Tibial nerve (tissue), 4 donors: ENCODE data around the gene PHF2. TPM values are rescaled to one million over a fixed set of nuclear protein-coding genes. Genes with fewer than 3 reads are reported as not detected.

Experiments
- DNase-seq, 2 donors: peaks; one replicate each; pipeline ENCODE4 v3.0.0-alpha.2; 2019; ENCODE audit warnings: low spot score in 2 of 2
- H3K27ac ChIP-seq, 4 donors: fragments of 200-600 bp; sonication (generic) in 3 of 4; one replicate each; pipeline ENCODE4 v1.5.1; 2017 to 2019; ENCODE audit warnings: mild to moderate bottlenecking in 1 of 4
- H3K27me3 ChIP-seq, 2 donors: fragments of 200-600 bp; sonication (generic) in 1 of 2; one replicate each; pipeline versions ENCODE4 v1.5.1 to v1.6.0; 2017 to 2019
- H3K36me3 ChIP-seq, 3 donors: fragments of 200-600 bp; sonication (generic); one replicate each; pipeline ENCODE4 v1.5.1; 2018 to 2019
- H3K4me1 ChIP-seq, 4 donors: fragments of 200-600 bp; sonication (generic) in 3 of 4; one replicate each; pipeline ENCODE4 v1.5.1; 2017 to 2019
- H3K4me3 ChIP-seq, 4 donors: fragments of 200-600 bp; sonication (generic) in 3 of 4; one replicate each; pipeline ENCODE4 v1.5.1; 2017 to 2019; ENCODE audit warnings: mild to moderate bottlenecking in 1 of 4, moderate library complexity in 1 of 4
- H3K9me3 ChIP-seq, 4 donors: fragments of 200-600 bp; sonication (generic) in 3 of 4; one replicate each; pipeline ENCODE4 v1.5.1; 2017 to 2019
- EP300 ChIP-seq, 2 donors: sonication (generic); formaldehyde crosslinking; IDR thresholded peaks; one replicate each; pipeline ENCODE4 v1.6.1; 2017; ENCODE audit warnings: antibody characterized with exemption in 2 of 2, mild to moderate bottlenecking in 1 of 2
- POLR2A ChIP-seq, 2 donors: fragments of 450-650 bp; IDR thresholded peaks; one replicate each; pipeline ENCODE4 v1.6.1; 2017; ENCODE audit warnings: antibody characterized with exemption in 2 of 2, mild to moderate bottlenecking in 2 of 2, moderate library complexity in 2 of 2
- WGBS, 2 donors: methylation state at CpG; one replicate each; pipeline ENCODE4 v1.1.5; 2018; 5-methylcytosine and 5-hydroxymethylcytosine counted together
- total RNA-seq, 4 donors: library from RNA; depleted of rRNA; stranded (reverse); fragments of >200 nt; gene quantifications; one replicate each; pipeline ENCODE4 v1.1.0, GENCODE V29; 2016
- TF ChIP-seq, protein P1 (sequence below), 5 experiments: fragments of 200-600 bp in 3 of 5; fragments of 450-650 bp in 2 of 5; sonication (generic) in 3 of 5; IDR thresholded peaks; one replicate each; pipeline ENCODE4 v1.5.1; 2016 to 2019; ENCODE audit warnings: antibody characterized with exemption in 5 of 5, mild to moderate bottlenecking in 3 of 5, moderate library complexity in 2 of 5

The PHF2 gene
- total RNA-seq, 4 donors from 2014 or later: 36.6 to 41.7 (median 38.6) TPM

DNA sequence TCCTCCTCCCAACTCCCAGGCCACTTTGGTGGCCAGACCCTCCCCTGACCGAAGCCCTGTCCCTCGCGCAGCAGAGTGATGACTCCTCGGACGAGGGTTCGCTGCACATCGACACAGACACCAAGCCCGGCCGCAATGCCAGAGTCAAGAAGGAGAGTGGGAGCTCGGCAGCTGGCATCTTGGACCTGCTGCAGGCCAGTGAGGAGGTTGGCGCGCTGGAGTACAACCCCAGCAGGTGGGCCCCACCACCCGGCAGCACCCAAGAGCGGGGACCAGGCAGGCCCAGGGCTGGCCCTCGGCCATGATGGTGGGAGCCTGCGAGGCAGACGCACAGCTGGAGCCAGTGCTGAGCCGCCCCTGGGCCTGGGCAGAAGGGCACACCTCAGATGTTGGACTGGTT lies 90.6 kb downstream of the PHF2 start:
- Histone ChIP-seq H3K4me3 (no peak overlapping the region), H3K9me3 (no peaks in the 10 kb centered on the region), H3K27ac (no peak overlapping the region), H3K27me3 (no peaks in the 10 kb centered on the region), H3K36me3 (peaks cover 3 to 69% (median 8%) of the 10 kb centered on the region in 3 donors), H3K4me1 (no peaks in the 10 kb centered on the region)
- TF ChIP-seq EP300 (IDR thresholded peaks at IDR 0.05): no peak
- no peak for TF ChIP-seq POLR2A (IDR thresholded peaks at IDR 0.05)
- TF ChIP-seq, protein P1, sequence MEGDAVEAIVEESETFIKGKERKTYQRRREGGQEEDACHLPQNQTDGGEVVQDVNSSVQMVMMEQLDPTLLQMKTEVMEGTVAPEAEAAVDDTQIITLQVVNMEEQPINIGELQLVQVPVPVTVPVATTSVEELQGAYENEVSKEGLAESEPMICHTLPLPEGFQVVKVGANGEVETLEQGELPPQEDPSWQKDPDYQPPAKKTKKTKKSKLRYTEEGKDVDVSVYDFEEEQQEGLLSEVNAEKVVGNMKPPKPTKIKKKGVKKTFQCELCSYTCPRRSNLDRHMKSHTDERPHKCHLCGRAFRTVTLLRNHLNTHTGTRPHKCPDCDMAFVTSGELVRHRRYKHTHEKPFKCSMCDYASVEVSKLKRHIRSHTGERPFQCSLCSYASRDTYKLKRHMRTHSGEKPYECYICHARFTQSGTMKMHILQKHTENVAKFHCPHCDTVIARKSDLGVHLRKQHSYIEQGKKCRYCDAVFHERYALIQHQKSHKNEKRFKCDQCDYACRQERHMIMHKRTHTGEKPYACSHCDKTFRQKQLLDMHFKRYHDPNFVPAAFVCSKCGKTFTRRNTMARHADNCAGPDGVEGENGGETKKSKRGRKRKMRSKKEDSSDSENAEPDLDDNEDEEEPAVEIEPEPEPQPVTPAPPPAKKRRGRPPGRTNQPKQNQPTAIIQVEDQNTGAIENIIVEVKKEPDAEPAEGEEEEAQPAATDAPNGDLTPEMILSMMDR (IDR thresholded peaks at IDR 0.05): no peak
- DNase-seq: peak in 1 of 2 donors; percentile 10
- 94 to 96% methylated on average over 18 of the region's 18 CpGs for WGBS, 2 donors

DNA sequence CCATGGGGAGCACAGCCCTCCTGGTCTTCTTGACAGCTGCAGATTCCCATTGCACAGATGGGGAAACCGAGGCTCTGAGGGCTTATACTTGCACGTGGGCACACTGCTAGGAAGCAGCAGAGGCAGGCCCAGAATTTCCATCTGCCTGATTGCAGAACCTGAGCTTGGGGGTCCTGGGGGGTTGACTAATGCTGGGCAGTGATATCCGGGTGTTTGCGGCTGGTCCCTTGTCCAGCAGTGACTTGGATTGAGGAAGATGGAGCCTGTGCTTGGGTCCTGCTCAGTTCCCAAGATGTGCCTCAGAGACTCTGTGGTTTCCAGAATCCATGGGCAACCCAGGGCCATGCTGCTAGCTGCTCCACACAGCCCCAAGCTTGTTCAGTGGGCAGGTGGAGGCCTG lies 91.2 kb downstream of the PHF2 start:
- Histone ChIP-seq H3K27ac (no peak overlapping the region), H3K36me3 (peaks cover 3 to 63% (median 8%) of the 10 kb centered on the region in 3 donors), H3K4me3 (no peak overlapping the region), H3K9me3 (no peaks in the 10 kb centered on the region), H3K27me3 (no peaks in the 10 kb centered on the region), H3K4me1 (no peaks in the 10 kb centered on the region)
- DNase-seq: no peak
- no peak for TF ChIP-seq EP300 (IDR thresholded peaks at IDR 0.05)
- TF ChIP-seq POLR2A (IDR thresholded peaks at IDR 0.05): no peak
- TF ChIP-seq, protein P1 (IDR thresholded peaks at IDR 0.05): no peak
- WGBS, 2 donors: 69% methylated on average over 4 of the region's 4 CpGs

DNA sequence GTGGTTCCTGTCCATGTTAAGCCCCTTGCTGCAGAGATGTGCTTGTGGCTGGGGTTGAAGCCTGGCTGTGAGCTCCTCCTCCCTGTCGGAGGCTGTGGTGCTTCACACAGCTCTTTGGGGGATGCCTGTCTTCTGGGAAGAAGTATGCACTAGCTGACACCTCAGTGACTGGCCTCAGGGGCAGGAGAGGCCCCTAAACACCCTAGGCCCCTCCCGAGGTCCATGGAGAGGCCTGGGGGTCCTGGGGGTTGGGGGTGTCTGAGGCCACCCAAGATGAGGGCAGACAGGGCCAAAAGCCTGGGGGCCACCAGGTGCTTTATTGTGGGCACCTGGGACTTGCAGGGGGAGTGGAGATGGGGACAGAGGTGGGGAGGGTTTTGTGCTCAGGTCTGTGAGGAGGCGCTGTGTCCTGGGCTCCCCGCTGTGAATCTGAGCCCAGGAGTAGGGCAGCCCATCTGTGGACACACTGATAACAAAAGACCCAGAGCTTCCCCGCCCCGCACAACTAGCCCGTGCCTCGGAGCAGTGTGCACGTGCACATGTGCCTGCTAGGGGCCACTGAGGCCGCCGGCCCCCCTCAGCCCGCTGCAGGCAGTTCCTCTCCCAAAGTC lies 92.0 kb downstream of the PHF2 start:
- H3K4me3 ChIP-seq: no peak overlapping the region
- peaks cover 3 to 60% (median 4%) of the 10 kb centered on the region in 3 donors for H3K36me3 ChIP-seq
- peak in 1 of 2 donors; percentile 10 for DNase-seq
- H3K27ac ChIP-seq: no peak overlapping the region
- no peaks in the 10 kb centered on the region for H3K4me1 ChIP-seq
- TF ChIP-seq EP300 (IDR thresholded peaks at IDR 0.05): no peak
- TF ChIP-seq, protein P1 (IDR thresholded peaks at IDR 0.05): no peak
- no peak for TF ChIP-seq POLR2A (IDR thresholded peaks at IDR 0.05)
- H3K27me3 ChIP-seq: no peaks in the 10 kb centered on the region
- whole genome bisulfite sequencing, 2 donors: 61 to 71% methylated on average over 9 to 12 of the region's 12 CpGs
- no peaks in the 10 kb centered on the region for H3K9me3 ChIP-seq

DNA sequence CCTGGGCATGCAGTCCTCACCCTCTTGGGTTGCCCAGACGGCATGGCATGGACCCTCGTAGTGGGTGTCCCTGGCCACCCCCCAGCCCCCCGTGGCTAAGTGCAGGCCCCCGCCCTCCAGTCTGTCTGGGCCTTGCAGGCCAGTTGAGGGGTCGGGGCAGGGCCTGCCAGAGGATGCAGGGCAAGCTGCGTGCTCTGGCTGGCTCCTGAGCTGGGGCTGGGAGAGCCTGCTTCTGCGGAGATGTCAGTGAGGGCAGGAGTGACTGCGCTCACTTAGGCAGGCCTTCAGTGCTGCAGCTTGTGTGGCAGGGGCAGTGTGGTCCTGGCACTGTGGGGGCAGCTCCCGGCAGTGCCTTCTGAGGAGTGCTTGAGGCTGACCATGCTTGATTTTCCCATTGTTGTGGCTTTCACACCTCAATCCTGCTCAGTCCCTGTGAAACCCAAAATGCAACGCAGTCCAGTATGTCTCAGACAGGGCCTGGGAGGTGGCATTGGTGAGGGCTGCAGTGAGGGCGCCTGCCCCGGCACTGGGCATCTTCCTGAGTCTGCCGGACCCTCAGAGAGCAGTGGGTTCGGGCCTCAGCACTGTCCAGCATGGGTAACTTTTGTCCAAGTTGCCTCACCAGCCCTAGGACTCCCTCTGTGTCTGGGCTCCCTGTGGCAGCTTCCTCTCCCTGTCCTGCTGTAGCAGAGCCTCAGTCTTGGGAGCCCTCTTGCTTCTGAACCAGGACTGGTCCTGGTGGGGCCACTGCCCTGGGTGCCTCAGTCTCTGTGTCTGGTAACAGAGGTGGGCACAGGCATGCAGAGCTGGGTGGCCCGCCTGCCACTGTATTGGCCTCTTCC lies 93.0 kb downstream of the PHF2 start:
- no peak overlapping the region for H3K27ac ChIP-seq
- peaks cover 3 to 60% (median 4%) of the 10 kb centered on the region in 3 donors for H3K36me3 ChIP-seq
- WGBS, 2 donors: 77 to 81% methylated on average over 13 to 14 of the region's 15 CpGs
- TF ChIP-seq POLR2A (IDR thresholded peaks at IDR 0.05) (no peak), EP300 (IDR thresholded peaks at IDR 0.05) (no peak)
- TF ChIP-seq, protein P1 (IDR thresholded peaks at IDR 0.05): no peak
- DNase-seq: peak in 1 of 2 donors; percentile 11
- H3K4me1 ChIP-seq: no peaks in the 10 kb centered on the region
- no peak overlapping the region for H3K4me3 ChIP-seq
- H3K9me3 ChIP-seq: no peaks in the 10 kb centered on the region
- H3K27me3 ChIP-seq: no peaks in the 10 kb centered on the region

DNA sequence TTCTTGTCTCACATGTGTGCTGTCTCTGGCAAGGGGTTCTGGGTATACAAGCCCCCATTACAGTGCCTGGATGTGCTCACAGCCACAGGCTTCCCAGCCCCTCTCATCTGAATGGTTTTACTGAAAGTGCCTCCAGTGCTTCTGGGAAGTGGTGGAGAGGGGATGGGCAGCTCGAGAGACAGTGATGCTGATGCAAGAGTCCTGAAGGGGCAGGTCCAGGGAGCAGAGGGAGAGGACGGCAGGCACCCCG lies 93.5 kb downstream of the PHF2 start:
- no peaks in the 10 kb centered on the region for H3K27me3 ChIP-seq
- no peaks in the 10 kb centered on the region for H3K9me3 ChIP-seq
- WGBS, 2 donors: 27 to 44% methylated on average over 3 of the region's 3 CpGs
- no peak overlapping the region for H3K4me3 ChIP-seq
- H3K4me1 ChIP-seq: no peaks in the 10 kb centered on the region
- H3K27ac ChIP-seq: no peak overlapping the region
- no peak for DNase-seq
- H3K36me3 ChIP-seq: peaks cover 3 to 60% (median 4%) of the 10 kb centered on the region in 3 donors
- TF ChIP-seq, protein P1 (IDR thresholded peaks at IDR 0.05): no peak
- TF ChIP-seq POLR2A (IDR thresholded peaks at IDR 0.05) (no peak), EP300 (IDR thresholded peaks at IDR 0.05) (no peak)
